K562 (cell line): ENCODE measurements around the gene CCDC106. TPM values are rescaled to one million over a fixed set of nuclear protein-coding genes. Genes with fewer than 3 reads are reported as not detected.
A peak's percentile ranks its signal among the peaks of the same experiment; 100 is the strongest.

Experiments
- ADNP ChIP-seq: fragments of 200-800 bp; sonication (Bioruptor generic); IDR thresholded peaks from 2 replicates; pipeline ENCODE4 v1.6.1; 2016; ENCODE audit warnings: missing genetic modification characterization, missing compliant biosample characterization
- EP400 ChIP-seq: fragments of 450-650 bp; IDR thresholded peaks from 2 replicates; pipeline ENCODE4 v1.6.1; 2017; ENCODE audit warnings: antibody characterized with exemption, mild to moderate bottlenecking, moderate library complexity
- ETV6 ChIP-seq, 3 experiments: fragments of 150-350 bp in 1 of 3; sonication (generic) in 1 of 3; formaldehyde crosslinking in 1 of 3; IDR thresholded peaks; 2 replicates each; pipeline versions ENCODE4 v1.6.1 to v1.8.0; 2014 to 2022; ENCODE audit warnings: borderline replicate concordance in 2 of 3, low read depth in 2 of 3, antibody characterized with exemption in 1 of 3, low read length in 1 of 3, mild to moderate bottlenecking in 1 of 3, missing genetic modification reagents in 1 of 3
- FOXK2 ChIP-seq, 2 experiments: fragments of 450-650 bp; IDR thresholded peaks in 1 of 2; conservative IDR thresholded peaks in 1 of 2; 2 replicates each; pipeline ENCODE4 v1.6.1; 2016; ENCODE audit warnings: low read depth in 2 of 2, mild to moderate bottlenecking in 1 of 2
- FUS ChIP-seq: fragments of 200-400 bp; formaldehyde crosslinking; optimal IDR thresholded peaks from 2 replicates; pipeline ENCODE3; 2017; ENCODE audit warnings: low read depth, low read length
- LEF1 ChIP-seq: fragments of 450-650 bp; IDR thresholded peaks from 2 replicates; pipeline ENCODE4 v1.6.1; 2016; ENCODE audit warnings: mild to moderate bottlenecking
- NR1H2 ChIP-seq: sonication (generic); formaldehyde crosslinking; IDR thresholded peaks from 2 replicates; pipeline ENCODE4 v1.4.0; 2020; ENCODE audit warnings: mild to moderate bottlenecking, missing genetic modification reagents
- NR4A1 ChIP-seq, 2 experiments: fragments of 250-450 bp in 1 of 2; fragments of 450-650 bp in 1 of 2; sonication (Bioruptor Pico) in 1 of 2; IDR thresholded peaks; 2 replicates each; pipeline versions ENCODE4 v1.4.0 to v1.6.1; 2016 to 2020; ENCODE audit warnings: mild to moderate bottlenecking in 2 of 2, missing compliant biosample characterization in 1 of 2, missing genetic modification characterization in 1 of 2, moderate library complexity in 1 of 2
- RBM25 ChIP-seq: fragments of 200-400 bp; formaldehyde crosslinking; IDR thresholded peaks from 2 replicates; pipeline ENCODE4 v1.6.1; 2018; ENCODE audit warnings: low read length, low read depth, moderate library complexity; ENCODE audit not compliant: severe bottlenecking
- RFX5 ChIP-seq: IDR thresholded peaks from 2 replicates; pipeline ENCODE4 v1.6.1; 2011; ENCODE audit warnings: low read depth, mild to moderate bottlenecking, improper control_type of control experiment, low read length
- SIN3A ChIP-seq, 2 experiments: fragments of 150-350 bp in 1 of 2; IDR thresholded peaks; 2 replicates each; pipeline ENCODE4 v1.6.1; 2011 to 2016; ENCODE audit warnings: borderline replicate concordance in 2 of 2, low read depth in 2 of 2, low read length in 2 of 2, mild to moderate bottlenecking in 2 of 2, moderate library complexity in 2 of 2; ENCODE audit not compliant: control insufficient read depth in 1 of 2
- SLC30A9 ChIP-seq: fragments of 250-450 bp; sonication (Bioruptor Pico); IDR thresholded peaks from 2 replicates; pipeline ENCODE4 v1.8.0; 2022; ENCODE audit warnings: mild to moderate bottlenecking, moderate library complexity
- TCF7L2 ChIP-seq: fragments of 150-350 bp; IDR thresholded peaks from 2 replicates; pipeline ENCODE4 v1.6.1; 2016; ENCODE audit warnings: low read depth, mild to moderate bottlenecking, low read length, moderate library complexity
- ZC3H4 ChIP-seq: sonication (generic); formaldehyde crosslinking; IDR thresholded peaks from 2 replicates; pipeline ENCODE4 v1.9.0; 2021; ENCODE audit warnings: missing genetic modification reagents, borderline replicate concordance
- ZFX ChIP-seq: sonication (generic); formaldehyde crosslinking; IDR thresholded peaks from 2 replicates; pipeline ENCODE4 v1.8.0; 2022; ENCODE audit warnings: mild to moderate bottlenecking, missing genetic modification reagents, moderate library complexity
- ZKSCAN8 ChIP-seq: fragments of 200-800 bp; sonication (Bioruptor generic); IDR thresholded peaks from 2 replicates; pipeline ENCODE4 v1.6.1; 2016; ENCODE audit warnings: missing genetic modification characterization, missing compliant biosample characterization
- ZNF77 ChIP-seq: fragments of 250-450 bp; sonication (Bioruptor Pico); IDR thresholded peaks from 2 replicates; pipeline ENCODE4 v1.5.0; 2020
- polyA plus RNA-seq, 8 experiments: library from polyadenylated mRNA; depleted of rRNA in 4 of 8; stranded (reverse) in 5 of 8; unstranded in 3 of 8; fragments of >200 nt; fragmentation: Nextera tagmentation in 2 of 8; fragmentation: Illumina TruSeq in 1 of 8; extraction: Ambion mirVana in 2 of 8; extraction: Trizol in 1 of 8; gene quantifications; 2 replicates each; pipeline versions ENCODE4 v1.2.1 to v1.2.3, GENCODE V29; 2011 to 2014; ENCODE audit warnings: inconsistent platforms in 1 of 8, missing spikeins in 1 of 8
- total RNA-seq, 7 experiments: library from RNA; depleted of rRNA in 6 of 7; stranded (reverse); fragments of >200 nt in 6 of 7; fragmentation: Illumina TruSeq in 2 of 7; extraction: Trizol in 2 of 7; gene quantifications; 2 replicates each; pipeline versions ENCODE4 v1.2.1 to v1.2.3, GENCODE V29; 2011 to 2021; ENCODE audit warnings: low replicate concordance in 1 of 7
- TF ChIP-seq, protein P1 (sequence below): IDR thresholded peaks from 2 replicates; pipeline ENCODE4 v1.6.1; 2014; ENCODE audit warnings: antibody characterized with exemption
- TF ChIP-seq, protein P2 (sequence below): sonication (generic); formaldehyde crosslinking; IDR thresholded peaks from 2 replicates; pipeline ENCODE4 v1.8.0; 2022; ENCODE audit warnings: missing genetic modification reagents, mild to moderate bottlenecking, borderline replicate concordance
- TF ChIP-seq, protein P3 (sequence below): sonication (generic); formaldehyde crosslinking; IDR thresholded peaks from 2 replicates; pipeline ENCODE4 v1.8.1; 2023; ENCODE audit warnings: mild to moderate bottlenecking, missing genetic modification reagents
- TF ChIP-seq, protein P4 (sequence below): fragments of 450-650 bp; formaldehyde crosslinking; IDR thresholded peaks from 2 replicates; pipeline ENCODE4 v1.4.0; 2022; ENCODE audit warnings: missing genetic modification characterization

The CCDC106 gene
- total and polyA plus RNA-seq, 9 of the 15 experiments (the other 6 are each of a cell fraction or from before 2014, with no cell fraction given), result 0.10 to 27.5 (median 15.0) TPM; not detected in 1

DNA sequence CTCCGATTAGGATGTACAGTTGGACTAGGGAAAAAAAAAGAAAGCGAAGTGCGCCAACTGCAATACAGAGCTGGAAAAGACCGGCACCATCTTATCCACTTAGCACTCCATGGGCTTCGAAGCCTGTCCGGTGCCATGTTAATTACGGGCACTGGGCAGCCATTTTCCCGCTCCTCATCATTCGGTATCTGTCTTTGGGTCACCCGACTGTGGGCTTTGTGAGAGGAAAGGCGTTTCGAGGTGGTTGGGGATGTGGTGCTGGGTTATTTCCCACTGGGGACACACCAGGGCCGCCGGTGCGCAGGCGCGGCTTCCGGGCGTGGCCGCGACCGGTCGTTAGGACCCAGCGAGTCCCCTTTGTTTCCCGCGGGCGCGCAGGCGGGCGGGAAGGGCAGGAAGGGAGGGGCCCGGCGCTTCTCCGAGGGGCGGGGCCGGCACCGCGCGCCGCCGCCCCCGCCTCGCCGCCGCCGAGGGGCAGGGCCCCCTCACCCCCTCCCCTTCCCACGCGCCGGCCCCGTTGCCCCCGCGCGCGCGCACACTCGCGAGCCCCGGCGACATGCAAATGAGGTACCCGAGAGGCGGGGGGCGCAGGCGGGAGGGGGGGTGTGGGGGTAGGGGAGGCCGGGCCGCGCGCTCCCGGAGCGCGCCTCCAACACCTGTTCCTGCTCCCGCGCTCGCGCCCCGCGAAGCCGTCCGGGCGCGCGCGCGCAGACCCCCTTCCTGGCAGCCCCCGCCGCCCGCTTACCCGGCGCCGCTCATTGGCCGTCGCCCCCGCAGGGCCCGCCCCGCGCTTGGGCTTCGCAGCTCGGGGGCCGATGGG, 48.0 kb upstream of the CCDC106 start, which contains the start of gene ZNF524 (continued):
- TF ChIP-seq FUS (no peak), EP400 (peak; percentile 84), ADNP (tag) (no peak), ZKSCAN8 (CRISPR knock-in tag) (peak; percentile 87), NR4A1 (CRISPR knock-in tag; IDR thresholded peaks at IDR 0.05) (no peak), NR4A1 (tag; IDR thresholded peaks at IDR 0.05) (peak; percentile 85), SLC30A9 (CRISPR knock-in tag) (no peak), TCF7L2 (no peak), SIN3A (IDR thresholded peaks at IDR 0.05; ENCODE audit: borderline replicate concordance in 2 of 2, control insufficient read depth in 1 of 2, low read depth in 2 of 2, low read length in 2 of 2) (peak; percentile 16 to 51; a peak in 1 of 4 replicates), FOXK2 (conservative IDR thresholded peaks at IDR 0.05 in 1 of 2, IDR thresholded peaks at IDR 0.05 in 1 of 2; ENCODE audit: low read depth in 2 of 2) (no peak), NR1H2 (CRISPR knock-in tag) (no peak), RBM25 (peak; percentile 65), RFX5 (no peak), ZC3H4 (CRISPR knock-in tag) (no peak), ZNF77 (no peak), LEF1 (no peak), ZFX (CRISPR knock-in tag) (no peak), ETV6 (IDR thresholded peaks at IDR 0.05; ENCODE audit: borderline replicate concordance in 1 of 2, low read depth in 2 of 2, low read length in 1 of 2) (no peak), ETV6 (CRISPR knock-in tag; IDR thresholded peaks at IDR 0.05; ENCODE audit: borderline replicate concordance) (no peak)
- TF ChIP-seq, protein P1, sequence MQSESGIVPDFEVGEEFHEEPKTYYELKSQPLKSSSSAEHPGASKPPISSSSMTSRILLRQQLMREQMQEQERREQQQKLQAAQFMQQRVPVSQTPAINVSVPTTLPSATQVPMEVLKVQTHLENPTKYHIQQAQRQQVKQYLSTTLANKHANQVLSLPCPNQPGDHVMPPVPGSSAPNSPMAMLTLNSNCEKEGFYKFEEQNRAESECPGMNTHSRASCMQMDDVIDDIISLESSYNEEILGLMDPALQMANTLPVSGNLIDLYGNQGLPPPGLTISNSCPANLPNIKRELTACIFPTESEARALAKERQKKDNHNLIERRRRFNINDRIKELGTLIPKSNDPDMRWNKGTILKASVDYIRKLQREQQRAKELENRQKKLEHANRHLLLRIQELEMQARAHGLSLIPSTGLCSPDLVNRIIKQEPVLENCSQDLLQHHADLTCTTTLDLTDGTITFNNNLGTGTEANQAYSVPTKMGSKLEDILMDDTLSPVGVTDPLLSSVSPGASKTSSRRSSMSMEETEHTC, result no peak
- TF ChIP-seq, protein P2, sequence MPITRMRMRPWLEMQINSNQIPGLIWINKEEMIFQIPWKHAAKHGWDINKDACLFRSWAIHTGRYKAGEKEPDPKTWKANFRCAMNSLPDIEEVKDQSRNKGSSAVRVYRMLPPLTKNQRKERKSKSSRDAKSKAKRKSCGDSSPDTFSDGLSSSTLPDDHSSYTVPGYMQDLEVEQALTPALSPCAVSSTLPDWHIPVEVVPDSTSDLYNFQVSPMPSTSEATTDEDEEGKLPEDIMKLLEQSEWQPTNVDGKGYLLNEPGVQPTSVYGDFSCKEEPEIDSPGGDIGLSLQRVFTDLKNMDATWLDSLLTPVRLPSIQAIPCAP, result no peak
- TF ChIP-seq, protein P3, sequence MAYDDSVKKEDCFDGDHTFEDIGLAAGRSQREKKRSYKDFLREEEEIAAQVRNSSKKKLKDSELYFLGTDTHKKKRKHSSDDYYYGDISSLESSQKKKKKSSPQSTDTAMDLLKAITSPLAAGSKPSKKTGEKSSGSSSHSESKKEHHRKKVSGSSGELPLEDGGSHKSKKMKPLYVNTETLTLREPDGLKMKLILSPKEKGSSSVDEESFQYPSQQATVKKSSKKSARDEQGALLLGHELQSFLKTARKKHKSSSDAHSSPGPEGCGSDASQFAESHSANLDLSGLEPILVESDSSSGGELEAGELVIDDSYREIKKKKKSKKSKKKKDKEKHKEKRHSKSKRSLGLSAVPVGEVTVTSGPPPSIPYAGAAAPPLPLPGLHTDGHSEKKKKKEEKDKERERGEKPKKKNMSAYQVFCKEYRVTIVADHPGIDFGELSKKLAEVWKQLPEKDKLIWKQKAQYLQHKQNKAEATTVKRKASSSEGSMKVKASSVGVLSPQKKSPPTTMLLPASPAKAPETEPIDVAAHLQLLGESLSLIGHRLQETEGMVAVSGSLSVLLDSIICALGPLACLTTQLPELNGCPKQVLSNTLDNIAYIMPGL (CRISPR knock-in tag), result 0 out of 2 replicates have a peak, but pooled peaks have one; percentile 52
- TF ChIP-seq, protein P4, sequence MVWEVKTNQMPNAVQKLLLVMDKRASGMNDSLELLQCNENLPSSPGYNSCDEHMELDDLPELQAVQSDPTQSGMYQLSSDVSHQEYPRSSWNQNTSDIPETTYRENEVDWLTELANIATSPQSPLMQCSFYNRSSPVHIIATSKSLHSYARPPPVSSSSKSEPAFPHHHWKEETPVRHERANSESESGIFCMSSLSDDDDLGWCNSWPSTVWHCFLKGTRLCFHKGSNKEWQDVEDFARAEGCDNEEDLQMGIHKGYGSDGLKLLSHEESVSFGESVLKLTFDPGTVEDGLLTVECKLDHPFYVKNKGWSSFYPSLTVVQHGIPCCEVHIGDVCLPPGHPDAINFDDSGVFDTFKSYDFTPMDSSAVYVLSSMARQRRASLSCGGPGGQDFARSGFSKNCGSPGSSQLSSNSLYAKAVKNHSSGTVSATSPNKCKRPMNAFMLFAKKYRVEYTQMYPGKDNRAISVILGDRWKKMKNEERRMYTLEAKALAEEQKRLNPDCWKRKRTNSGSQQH (CRISPR knock-in tag), result 0 out of 2 replicates have a peak, but pooled peaks have one; percentile 64
